Measurements from ENCODE around the gene VAT1L.
"Not testable (repeated sequence)": the region's sequence is repeated elsewhere in the genome, so short reads cannot be mapped to it uniquely, and the experiment has no call there.

The VAT1L gene

DNA sequence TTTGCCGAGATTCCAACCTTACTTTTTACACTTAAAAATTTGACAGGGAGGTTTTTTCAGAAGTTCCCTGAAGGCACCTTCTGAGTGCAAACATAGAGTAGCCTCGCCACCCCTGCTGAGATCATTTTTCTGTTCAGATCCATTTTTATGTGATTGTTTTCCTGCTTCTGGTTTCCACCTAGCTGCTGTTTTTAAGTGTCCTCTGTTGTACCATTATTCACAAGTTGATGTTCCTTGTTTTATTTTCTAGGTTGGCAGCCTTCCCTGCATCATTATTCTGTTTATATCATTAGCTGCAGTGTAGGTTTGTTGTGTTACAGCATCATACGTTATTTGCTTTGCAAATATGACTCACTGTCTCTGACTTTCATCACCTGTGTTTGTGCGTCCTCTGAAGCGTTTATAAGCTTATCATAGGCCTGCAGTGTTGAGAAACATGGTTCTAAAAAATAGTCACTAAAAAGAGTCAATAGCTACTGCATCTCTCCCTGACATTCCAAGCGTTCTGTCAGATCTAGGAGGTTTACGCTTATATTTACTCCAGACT, 117.1 kb downstream of the VAT1L start:
- no peak for DNase-seq (ENCODE audit: low read depth in 2 of 2)

DNA sequence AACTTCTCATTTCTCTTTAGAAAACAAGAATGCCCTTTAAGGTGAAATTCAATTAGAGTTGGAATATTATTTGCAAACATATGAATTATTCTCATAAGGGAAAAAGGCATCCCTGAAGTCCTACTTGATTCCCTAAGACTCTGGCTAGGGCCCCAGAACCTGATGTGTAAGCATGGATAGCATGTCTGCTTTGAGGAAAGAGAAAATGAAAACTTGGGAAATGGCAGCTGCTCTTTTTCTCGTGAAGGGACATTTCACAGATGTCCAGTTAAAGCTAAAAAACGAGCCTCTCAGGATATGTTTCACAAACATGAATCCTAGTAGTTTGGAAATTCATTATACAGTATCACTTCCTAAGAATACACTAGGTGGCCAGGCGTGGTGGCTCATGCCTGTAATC, 121.7 kb downstream of the VAT1L start:
- DNase-seq (ENCODE audit: low read depth in 2 of 2) = no peak

DNA sequence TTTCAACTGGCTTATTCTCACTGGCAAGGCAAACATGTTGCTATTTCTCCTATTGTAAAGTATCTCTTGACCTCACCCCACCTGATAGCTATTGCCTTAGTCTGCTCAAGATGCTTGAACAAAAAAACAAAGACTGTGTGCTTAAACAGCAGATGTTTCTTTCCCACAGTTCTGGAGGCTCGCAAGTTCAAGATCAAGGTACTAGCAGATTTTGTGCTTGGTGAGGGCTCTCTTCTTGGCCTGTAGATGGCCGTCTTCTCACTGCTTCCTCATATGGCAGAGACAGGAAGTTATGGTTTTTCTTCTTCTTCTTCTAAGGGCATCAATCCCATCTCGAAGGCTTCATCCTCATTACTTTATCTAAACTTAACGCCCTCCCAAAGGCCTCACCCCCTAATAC, 124.3 kb downstream of the VAT1L start:
- no peak for DNase-seq (ENCODE audit: low read depth in 2 of 2)

- DNase-seq (ENCODE audit: low read depth in 2 of 2) = no peak
Observed at GRCh38 chr16:77913738-77914253, 125.4 kb downstream of the VAT1L start.

DNA sequence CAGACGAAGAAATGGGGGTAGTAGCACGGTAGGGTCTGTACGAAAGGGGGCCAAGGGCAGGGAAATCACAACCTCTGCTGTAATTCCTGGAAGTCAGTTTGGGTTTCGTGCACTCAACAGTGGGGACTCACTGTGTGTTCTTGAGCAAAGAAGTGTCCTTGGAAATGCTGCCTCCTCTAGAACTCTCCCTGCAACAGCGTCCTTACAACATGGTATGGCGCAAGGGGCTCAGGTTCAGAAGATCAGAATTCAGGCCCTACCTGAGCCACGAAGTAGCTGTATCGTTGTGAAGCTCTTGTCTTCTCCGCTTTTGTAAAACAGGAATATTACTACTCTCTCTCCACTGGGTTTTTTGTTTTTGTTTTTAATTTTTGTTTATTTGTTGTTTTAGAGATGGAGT, 127.7 kb downstream of the VAT1L start:
- DNase-seq (ENCODE audit: low read depth in 2 of 2) = no peak

- DNase-seq (ENCODE audit: low read depth in 2 of 2) = no peak
Observed at GRCh38 chr16:77917971-77918370, 129.6 kb downstream of the VAT1L start.

- DNase-seq (ENCODE audit: low read depth in 2 of 2) = no peak
Observed at GRCh38 chr16:77918809-77919707, 130.7 kb downstream of the VAT1L start.

DNA sequence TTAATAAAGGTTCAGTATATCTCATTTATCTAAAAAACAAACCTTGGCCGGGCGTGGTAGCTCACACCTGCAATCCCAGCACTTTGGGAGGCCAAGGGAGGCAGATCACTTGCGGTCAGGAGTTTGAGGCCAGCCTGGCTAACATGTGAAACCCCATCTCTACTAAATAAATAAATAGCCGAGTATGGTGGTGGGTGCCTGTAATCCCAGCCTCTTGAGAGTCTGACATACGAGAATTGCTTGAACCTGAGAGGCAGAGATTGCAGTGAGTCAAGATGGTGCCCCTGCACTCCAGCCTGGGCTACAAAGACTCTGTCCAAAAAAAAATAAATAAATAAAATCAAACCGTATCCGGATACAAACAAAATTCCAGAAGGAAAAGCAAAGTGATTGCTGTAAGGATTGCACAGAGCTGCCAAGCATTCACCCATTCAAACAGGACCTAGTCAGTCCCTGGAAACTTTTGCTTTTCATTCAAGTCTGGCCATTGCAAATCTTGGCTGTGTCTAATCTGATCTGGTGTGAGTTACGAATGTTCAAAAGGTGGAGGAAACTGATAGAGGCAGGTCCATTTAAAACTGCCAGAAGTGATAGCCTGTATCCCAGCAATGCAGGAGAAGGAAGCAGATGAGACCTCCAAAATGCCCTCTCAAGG, 131.5 kb downstream of the VAT1L start:
- no peak for DNase-seq (ENCODE audit: low read depth in 2 of 2)

GRCh38 chr16:77920984-77921383, 132.6 kb downstream of the VAT1L start:
- DNase-seq (ENCODE audit: low read depth in 2 of 2) = no peak

DNA sequence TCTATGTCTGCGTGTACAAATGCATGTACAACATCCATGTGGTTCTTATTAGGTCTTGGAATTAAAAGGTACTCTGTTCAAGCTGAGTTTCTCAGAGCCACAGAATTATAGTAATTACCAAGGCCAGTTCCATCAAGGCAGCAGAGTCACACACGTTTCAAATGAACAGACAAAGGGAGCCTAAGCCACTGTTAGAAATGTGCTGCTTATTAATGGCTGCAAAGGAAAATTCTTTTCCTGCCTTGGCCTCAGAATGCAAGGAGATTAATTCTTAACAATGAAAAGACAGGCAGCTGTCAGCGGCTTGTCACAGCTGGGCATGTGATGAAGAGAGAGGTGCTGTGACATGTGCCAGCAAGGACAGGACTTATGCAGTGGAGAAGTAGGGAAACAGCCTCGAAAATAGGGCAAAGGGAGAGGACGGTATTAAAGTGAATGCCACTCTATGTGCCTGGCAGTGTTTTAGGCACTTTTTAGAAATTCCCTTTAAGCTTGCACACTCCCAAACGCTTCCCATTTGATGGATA, 133.9 kb downstream of the VAT1L start:
- DNase-seq (ENCODE audit: low read depth in 2 of 2) = no peak

GRCh38 chr16:77925531-77925930, 137.2 kb downstream of the VAT1L start:
- DNase-seq (ENCODE audit: low read depth in 2 of 2) = no peak

DNA sequence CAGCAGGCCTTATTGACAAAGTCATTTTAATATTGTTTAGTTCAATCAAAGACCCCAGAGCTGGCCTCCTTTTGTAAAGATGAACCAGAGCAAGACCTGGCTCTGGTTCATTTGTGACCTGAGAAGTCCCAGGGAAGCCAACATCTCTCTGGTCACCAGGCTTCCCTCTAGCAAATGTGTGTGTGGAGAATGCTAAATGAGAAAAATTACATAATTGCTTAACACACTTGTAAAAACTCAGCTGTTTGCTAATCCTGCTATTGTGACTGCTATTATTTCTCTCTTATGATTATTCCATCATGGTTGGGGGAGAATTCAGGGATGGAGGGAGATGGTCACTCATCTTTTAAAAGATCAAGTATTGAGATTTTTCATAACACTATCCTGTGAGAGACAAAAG, 139.7 kb downstream of the VAT1L start:
- no peak for DNase-seq (ENCODE audit: low read depth in 2 of 2)

DNA sequence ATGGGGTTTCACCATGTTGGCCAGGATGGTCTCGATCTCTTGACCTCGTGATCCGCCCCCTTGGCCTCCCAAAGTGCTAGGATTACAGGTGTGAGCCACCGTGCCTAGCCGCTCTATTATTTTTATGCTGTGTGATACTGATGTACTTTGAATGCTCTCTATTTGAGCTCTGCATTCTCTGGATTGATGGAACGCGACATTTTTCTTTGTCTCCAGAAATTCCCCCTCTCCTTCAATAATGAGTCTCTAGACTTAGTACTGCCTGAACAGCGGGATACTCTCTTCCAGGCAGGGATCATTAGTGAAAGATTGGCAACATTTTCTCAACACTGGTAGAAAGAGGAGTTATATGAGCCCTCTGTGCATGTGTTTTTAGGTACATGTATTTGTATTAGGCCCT, 140.6 kb downstream of the VAT1L start:
- no peak for DNase-seq (ENCODE audit: low read depth in 2 of 2)

GRCh38 chr16:77931058-77931457, 142.7 kb downstream of the VAT1L start:
- DNase-seq (ENCODE audit: low read depth in 2 of 2) = no peak

DNA sequence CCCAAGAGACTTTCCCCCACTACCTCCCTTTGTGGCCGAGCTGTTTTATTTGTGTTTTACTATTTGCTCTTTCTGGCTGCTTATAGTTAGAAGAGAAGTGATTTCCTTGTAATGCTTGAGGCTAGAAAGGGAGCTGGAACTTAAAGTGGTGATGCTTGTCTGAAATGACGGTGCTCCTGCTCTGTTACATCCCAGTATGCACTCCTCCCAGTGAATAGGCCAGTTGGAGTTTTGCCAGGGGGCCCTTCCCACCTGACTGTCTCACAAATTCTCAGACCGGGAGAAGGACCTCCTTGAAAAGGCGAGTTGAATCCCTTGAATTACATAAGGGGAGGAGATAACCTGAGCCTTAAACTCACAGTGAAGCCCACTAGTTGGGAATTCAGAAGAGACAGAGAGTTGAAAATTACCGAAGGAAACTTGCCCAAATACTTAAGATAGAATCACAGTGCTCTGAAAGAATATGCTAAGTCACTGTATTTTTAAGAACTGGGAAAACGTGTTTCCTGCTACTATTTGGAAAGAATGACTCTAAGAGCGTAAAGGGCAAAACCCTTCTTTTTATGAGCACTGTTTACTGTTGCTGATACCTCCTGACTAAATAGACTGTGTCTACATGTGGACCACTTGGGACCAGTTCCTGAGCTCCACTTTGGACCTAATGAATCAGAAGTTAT, 149.2 kb downstream of the VAT1L start:
- DNase-seq (ENCODE audit: low read depth in 2 of 2) = no peak

- no peak for DNase-seq (ENCODE audit: low read depth in 2 of 2)
Observed at GRCh38 chr16:77938913-77939312, 150.5 kb downstream of the VAT1L start.

DNA sequence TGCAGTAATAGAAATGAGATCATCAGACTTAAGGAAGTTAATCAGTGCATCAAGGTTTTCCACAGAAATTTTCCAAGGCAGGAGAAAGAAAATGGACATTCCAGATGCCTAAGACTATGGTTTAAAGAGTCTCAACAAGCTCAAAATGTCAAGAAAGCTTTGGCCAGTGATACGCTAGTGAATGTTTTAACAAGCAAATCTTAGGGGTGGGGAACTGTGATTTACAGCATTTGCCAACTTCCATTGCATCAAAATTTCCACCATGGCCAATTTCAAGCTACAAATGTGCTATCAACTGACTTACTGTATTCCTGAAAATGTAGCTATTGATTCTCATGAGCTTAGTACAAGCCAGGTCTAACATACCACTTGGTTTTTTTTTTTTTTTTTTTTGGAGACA, 151.6 kb downstream of the VAT1L start:
- no peak for DNase-seq (ENCODE audit: low read depth in 2 of 2)

DNA sequence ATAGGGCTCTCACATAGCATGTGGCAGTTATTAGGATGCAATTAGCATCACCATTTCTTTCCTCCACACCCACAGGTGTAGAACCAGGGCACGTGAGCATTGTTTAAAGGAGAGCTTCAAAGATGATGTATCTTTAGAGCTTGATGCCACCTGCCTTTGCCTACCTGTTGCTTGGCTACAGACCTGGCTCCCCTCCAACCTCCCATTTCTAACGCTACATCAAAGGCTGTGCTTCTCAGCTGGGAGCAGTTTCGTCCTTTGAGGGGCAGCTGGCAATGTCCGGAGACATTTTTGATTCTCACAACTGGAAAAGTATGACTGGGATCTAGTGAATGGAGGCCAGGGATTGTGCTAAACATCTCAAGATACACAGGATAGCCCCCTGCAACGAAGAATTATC, 155.4 kb downstream of the VAT1L start:
- DNase-seq (ENCODE audit: low read depth in 2 of 2) = no peak

- no peak for DNase-seq (ENCODE audit: low read depth in 2 of 2)
Observed at GRCh38 chr16:77944631-77945030, 156.3 kb downstream of the VAT1L start.

DNA sequence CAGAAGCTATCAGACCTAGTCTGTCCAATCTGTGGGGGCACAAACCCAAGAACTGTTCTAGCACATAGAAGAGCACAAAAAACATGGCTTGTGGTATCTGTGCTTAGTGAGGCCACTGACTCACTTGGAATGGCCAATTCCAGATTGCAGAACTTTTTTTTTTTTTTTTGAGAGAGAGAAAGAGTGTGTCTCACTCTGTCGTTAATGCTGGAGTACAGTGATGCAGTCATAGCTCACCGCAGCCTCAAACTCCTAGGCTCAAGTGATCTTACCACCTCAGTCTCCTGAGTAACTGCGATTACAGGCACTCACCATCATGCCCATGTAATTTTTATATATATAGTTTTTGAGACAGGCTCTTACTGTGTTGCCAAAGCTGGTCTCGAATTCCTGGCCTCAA, 156.8 kb downstream of the VAT1L start:
- DNase-seq (ENCODE audit: low read depth in 2 of 2) = no peak

DNA sequence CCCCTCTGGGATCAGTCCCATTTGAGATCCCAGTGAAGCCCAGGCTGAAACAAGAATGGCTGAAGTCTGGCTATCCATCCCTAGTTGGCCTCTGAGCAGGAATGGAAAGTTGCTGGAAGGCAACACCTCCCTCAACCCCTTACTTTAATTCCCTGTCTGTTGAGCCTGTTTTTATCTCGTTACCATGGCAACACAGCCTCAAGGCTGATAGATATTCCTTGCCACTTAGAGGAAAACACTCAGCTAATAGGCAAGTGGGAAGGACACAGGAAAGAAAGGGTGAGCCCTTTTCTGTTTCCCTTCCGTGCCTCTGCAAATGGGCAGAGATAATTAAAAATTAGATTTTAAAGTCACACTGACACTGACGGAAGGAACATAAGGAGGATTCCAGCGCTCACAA, 158.5 kb downstream of the VAT1L start:
- no peak for DNase-seq (ENCODE audit: low read depth in 2 of 2)

GRCh38 chr16:77947590-77947989, 159.2 kb downstream of the VAT1L start:
- not testable (repeated sequence) for DNase-seq (ENCODE audit: low read depth in 2 of 2)
